HG02884 (cell line): ENCODE measurements around the gene S1PR2.
"Not testable (repeated sequence)": the region's sequence is repeated elsewhere in the genome, so short reads cannot be mapped to it uniquely, and the experiment has no call there.

Source experiments
- ATAC-seq: cut with Tn5 transposase; IDR thresholded peaks from one replicate; pipeline ENCODE4 v1.9.1; 2021; ENCODE audit warnings: mild to moderate bottlenecking, moderate library complexity; ENCODE audit not compliant: unreplicated experiment

Gene S1PR2

DNA sequence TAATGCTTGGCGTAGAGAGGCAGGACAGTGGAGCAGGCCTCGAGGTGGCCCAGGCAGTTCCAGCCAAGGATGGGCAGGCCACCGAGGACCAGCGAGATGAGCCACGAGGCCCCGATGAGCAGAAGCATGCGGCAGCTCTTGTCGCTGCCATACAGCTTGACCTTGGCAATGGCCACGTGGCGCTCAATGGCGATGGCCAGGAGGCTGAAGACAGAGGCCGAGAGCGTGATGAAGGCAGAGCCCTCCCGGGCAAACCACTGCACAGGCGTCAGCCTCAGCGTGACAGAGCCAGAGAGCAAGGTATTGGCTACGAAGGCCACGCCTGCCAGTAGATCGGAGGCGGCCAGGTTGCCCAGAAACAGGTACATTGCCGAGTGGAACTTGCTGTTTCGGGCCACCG is 6.8 kb downstream of the S1PR2 start:
- no peak for ATAC-seq

DNA sequence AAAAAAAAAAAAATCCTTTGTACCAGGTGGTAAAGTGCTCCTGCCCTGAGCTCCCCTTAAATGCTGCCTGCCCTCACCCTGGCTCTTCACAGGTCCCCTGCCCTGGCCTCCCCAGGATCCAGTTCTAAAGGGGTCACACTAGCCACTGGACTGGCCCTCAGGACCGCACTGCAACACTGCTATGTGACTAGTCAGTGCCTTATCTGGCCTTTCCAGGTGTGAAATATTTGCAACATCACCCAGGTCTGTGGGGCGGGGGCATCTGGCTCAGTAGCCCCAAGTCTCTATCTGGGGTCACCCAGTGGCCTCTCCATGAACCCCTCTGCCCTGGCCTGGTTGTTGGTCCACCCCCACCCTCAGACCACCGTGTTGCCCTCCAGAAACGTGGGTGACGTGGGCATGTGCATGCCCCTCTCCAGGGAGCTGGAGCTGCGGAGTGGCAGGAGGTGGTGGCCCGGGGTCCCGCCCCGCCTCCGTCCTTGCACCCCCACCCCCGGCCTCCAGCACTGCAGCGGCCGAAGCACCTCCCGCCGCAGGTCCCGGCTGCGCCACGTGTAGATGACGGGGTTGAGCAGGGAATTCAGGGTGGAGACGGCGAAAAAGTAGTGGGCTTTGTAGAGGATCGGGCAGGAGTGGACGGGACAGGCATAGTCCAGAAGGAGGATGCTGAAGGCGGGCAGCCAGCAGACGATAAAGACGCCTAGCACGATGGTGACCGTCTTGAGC is 7.5 kb downstream of the S1PR2 start:
- ATAC-seq, result no peak

DNA sequence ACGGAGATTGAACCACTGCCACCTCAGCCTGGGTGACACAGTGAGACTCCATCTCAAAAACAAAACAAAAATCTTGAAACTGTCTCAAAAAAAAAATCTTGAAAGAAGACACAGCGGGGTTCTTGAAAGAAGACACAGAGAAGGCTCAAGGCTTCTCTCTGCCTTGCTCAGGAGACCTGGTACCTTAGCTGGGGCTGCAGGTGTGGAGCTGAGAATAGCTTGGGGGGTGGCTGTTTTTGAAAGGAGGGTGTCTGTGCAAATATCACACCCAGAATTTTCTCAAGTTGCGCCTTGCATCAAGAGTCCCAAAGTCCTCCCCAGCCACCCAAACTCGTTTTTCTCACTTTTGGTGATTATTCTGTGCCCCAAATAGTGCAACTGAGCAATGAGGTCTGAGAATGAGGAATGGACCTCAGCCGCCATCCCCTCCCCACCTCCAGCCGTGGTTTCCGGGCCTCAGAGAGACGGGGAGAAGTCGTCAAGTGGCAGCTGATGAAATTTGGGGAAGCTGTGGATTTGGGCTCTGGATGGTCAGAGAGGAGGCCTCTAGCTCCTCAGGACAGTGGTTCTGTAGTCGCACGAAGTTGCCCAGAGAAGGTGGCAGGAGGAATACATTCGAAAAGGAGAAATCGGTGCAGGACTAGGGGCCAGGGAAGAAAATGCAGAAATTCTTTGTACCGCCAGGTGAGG is 8.8 kb downstream of the S1PR2 start:
- ATAC-seq, result no peak

DNA sequence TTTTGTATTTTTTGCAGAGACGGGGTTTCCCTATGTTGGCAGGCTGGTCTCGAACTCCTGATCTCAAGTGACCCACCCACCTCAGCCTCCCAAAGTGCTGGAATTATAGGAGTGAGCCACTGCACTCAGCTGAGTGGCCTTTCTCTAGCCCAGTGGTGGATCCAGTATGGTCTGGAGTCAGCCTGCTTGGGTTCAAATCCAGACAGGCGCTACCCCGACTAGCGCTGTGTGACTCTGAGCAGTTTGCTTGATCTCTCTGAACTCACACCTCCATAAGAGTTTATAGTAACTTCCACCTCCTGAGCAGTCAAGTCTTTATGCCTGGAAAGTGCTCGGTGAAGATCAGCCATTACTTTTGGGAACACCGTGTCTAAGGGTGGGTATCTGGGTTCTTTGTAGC is 10.4 kb downstream of the S1PR2 start:
- ATAC-seq, result no peak

DNA sequence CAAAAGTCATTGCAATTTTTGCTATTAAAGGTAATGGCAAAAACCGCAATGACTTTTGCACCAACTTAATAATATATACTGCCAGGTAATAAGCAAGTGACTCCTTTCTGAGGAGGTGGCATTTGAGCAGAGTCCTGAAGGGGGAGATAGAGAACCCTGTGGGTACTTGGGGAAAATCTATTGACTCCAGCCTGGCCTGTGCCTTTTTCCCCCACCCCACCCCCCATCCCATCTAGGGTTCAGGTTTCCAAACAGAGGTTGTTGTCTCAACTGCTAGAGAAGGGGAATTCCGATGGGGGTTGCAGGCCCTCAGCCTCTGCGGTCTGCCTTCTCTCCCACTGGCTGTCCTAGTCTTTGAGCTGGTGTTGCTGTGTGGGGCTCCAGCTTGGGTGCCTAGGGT is 11.5 kb downstream of the S1PR2 start:
- no peak for ATAC-seq

DNA sequence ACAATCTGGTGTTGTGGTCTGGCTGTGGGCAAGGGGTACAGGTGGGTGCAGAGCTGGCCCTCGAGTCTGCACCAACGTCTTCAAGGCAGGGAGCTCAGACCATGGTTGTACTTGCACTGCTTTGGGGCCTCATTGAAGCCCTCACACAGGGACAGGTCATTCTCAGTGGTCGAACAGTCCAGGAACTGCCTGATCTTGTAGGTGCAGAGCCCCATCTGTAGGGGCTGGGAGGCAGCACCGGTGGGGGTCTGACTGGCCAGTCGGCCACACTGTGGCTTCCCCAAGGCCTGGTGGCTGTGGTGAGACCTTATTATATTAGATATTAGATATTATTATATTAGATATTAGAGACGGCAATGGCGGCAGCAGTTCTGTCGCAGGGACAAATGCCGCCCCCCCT is 14.0 kb downstream of the S1PR2 start:
- ATAC-seq, result no peak

DNA sequence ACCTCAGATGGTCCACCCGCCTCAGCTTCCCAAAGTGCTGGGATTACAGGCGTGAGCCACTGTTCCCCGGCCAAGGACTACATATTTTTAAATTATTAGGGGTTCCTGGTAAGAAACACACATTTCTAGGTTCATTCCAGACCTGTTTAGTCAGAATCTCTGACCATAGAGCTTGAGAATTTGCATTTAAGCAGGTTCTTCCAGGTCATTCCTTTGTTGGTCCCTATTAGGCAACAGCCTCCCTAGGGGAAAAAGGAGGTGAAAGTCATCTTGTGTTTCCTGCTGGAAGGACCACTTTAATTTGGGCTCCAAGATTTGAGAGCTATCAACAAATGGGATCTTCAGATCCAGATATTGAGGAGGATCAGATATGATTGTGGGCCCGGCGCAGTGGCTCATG is 16.3 kb downstream of the S1PR2 start:
- ATAC-seq, result no peak

DNA sequence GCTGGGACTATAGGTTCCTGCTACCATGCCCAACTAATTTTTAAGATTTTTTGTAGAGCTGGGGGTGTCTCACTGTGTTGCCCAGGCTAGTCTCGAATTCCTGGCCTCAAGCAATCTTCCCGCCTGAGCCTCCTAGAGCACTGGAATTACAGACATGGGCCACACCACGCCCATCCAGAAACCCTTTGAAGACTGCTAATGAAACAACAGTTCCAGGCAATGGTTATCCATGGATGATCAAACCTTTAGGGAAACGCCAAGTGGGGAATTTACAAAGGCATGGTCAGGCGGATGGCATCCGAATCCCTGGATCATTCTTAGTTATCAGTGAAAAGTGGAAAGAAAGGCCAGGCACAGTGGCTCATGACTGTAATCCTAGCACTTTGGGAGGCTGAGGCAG is 19.4 kb downstream of the S1PR2 start:
- ATAC-seq, result no peak

DNA sequence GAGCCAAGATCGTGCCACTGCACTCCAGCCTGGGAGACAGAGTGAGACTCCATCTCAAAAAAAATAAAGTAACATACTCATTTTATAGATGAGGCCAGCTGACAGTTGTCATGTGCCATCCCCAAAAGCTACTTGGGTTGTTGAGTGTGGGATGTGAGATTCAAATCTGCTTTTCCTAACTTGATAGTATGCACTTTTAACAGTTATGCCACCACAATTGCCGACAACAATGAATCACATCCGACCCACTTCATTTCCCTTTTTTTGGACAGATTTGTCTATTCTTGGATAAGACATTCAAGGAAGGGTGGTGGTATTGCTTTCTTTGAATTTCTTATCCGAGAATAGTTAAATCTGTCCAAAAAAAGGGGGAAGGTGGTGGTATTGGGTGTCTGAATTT is 20.1 kb downstream of the S1PR2 start:
- ATAC-seq, result no peak

DNA sequence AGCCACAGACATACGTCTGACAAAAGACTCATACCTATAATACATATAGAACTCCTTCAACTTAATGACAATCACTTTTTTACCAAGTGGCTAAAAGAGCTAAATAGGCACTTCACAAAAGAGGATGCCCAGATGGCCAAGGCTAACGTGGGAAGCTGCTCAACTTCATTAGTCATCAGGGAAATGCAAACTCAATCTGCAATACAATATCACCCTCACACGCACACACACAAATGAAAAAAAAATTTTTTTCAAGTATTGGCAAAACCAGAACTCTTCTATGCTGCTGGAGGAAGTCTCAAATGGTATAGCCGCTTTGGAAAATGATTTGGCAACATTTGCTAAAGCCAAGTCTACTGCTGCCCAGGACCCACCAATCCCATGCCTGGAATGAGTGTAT is 21.8 kb downstream of the S1PR2 start:
- ATAC-seq, result no peak

DNA sequence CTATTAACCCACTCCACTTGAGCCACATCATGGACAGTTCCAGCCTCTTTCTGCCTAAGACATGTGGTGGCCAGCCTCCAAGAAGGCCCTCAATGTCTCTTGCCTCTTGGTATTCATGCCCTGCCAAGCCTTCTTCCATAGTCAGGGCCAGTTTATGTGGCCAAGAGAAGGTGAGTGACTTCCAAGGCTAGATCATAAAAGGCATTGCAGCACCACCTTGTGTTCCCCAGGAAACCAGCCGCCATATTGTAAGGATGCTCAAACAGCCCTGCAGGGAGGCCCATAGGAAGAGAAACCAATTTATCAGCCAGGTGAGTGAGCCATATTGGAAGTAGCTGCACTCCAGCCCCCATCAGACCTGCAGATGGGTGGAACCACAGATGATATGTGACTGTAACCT is 24.1 kb downstream of the S1PR2 start:
- no peak for ATAC-seq

DNA sequence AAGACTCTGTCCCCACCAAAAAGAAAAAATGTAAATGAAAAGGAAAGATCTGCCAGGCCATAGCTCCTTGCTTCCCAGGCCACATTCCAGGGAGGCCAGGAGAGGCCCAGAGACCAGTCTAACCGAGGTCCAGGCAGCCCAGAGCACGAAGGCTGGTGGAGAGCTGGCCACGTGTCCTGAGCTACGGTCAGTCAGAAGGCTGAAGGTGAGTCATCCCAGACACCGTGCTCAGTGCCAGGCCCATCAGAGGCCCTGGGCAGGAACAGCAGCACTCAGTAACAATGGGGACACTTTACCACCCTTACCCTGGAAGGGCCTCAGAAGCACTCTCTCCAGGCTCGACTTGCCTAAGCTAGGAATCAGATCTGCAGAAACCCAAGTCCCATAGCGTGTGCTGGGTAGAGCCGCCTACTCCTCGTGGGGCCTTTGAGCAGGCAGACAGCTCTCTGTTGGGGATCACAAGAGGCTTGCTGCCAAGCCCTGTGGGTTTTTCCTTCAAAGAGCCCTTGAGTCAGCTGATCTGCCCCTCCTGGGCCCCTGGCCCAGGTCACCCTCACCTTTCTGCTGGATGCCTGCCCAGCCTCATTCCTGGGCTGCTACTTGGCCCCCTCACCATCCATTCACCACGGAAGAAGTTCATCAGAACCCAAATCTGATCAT is 24.8 kb downstream of the S1PR2 start:
- ATAC-seq, result no peak

DNA sequence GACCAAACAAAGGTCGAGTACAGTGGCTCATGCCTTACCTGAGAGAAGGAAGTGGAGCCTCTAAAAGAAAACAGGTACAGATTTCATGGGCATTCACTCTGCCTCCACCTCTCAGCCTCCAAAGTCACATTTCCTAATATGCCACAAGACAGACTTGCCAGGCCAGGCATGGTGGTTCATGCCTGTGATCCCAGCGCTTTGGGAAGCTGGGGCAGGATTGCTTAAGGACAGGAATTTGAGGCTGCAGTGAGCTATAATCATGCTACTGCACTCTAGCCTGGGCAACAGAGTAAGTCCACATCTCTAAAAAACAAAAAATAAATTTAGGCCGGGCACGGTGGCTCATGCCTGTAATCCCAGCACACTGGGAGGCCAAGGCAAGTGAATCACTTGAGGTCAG is 25.5 kb downstream of the S1PR2 start:
- ATAC-seq, result no peak

DNA sequence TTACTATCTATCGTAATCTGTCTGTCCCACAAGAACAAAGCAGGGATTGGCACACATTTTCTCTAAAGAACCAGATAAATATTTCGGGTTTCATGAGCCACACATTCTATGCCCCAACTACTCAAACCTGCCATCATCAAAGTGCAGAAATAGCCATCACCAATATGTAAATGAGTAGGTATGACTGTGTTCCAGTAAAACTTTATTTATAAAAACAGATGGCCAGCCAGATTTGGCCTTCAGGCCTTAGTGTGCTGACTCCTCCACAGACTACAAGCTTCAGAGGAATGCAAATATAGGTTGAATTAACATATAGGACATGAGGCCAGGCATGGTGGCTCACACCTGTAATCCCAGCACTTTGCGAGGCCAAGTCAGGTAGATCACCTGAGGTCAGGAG is 27.4 kb downstream of the S1PR2 start:
- no peak for ATAC-seq

DNA sequence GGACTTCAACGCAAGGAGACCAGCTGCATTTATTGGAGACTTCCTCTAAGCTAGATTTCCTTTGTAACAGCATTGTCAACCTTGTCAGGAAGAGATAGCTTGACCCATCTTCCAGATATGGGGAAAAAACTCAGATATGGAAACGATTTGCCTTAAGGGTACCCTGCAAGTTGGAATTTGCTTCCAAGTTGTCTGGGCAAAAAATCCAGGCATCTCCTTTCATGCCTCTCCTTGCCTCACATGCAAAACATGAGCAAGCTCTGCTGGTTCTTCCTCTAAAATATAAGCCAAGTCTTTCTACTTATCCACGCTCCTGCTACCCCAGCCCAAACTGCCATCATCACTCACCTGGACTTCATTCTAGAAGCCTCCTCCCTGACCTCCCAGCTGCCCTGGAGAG is 30.0 kb downstream of the S1PR2 start:
- ATAC-seq, result no peak

DNA sequence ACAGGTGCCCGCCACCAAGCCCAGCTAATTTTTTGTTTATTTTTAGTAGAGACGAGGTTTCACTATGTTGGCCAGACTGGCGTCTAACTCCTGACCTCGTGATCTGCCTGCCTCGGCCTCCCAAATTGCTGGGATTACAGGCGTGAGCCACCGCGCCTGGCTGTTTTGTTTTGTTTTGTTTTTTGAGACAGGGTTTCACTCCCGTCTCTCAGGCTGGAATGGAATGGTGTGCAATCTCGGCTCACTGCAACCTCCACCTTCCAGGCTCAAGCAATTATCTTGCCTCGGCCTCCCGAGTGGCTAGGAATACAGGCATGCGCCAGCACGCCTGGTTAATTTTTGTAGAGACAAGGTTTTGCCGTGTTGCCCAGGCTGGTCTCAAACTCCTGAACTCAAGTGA is 31.0 kb downstream of the S1PR2 start:
- not testable (repeated sequence) for ATAC-seq

DNA sequence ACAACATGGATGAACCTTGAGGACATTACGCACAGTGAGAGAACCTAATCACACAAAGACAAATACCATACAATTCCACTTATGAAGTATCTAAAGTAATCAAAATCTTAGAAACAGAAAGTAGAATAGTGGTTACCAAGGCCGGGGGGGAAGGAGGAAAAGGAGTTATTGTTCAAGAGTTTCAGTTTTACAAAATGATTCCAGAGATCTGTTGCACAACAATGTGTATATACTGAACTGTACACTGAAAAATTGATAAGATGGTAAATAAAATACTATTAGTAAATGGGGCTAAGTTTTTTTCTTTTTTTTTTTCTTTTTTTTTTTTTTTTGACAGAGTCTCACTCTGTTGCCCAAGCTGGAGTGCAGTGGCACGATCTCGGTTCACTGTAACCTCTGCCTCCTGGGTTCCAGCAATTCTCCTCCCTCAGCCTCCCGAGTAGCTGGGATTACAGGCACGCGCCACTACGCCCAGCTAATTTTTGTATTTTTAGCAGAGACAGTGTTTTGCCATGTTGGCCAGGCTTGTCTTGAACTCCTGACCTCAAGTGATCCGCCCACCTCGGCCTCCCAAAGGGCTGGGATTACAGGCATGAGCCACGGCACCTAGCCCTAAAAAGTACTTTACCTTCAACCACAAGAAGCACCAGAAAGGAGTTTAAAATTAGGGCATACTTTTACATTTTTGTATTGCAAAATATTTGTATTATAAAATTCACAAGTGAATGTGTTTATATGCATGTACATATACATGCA is 32.1 kb downstream of the S1PR2 start:
- ATAC-seq, result not testable (repeated sequence)

DNA sequence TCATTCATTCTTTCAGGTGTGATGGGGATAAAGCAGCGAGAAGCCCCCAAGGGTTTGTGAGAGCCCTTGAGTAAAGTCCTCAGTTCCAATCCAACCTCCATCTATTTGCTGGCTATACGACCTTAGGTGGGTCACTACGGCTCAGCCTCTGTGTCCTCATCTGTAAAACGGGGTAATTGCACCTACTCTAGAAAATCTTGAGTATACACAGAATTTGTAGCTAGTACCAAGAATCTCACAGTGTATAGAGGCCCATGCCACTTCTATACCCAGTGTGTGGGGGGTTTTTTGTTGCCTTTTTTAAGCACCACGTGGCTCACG is 36.0 kb downstream of the S1PR2 start:
- peak; percentile 10 for ATAC-seq

DNA sequence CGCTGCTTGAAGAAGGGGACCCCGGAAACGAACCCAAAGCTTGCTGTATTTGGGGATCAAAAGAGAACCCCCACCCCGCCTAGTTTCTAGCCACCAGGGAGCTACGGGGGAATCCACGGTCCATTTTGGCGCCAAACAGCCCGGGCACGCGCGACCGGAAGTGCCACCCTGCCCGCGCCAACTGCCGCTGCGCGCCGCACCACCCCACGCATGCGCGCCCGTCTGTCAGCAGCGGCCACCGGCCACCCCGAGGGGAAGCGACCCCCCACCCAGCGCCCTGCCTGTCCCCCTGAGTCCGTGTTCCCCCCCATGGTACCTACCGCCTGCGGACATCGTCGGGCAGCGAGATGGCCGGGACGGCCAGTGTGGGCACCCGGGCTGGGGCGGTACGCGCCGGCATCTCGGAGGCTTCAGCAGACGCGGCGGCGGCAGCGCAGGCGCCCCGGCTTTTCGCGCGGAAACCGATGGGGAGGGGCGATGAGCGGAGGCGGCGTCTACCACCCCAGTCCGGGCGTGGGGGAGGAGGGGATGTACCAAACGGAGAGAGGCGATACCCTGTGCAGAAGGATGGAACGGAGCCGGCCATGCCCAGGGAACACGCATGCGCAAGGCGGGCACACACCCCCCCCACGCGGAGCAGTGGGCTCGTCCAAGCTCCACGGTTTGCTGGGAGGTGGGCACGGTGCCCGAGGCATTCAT is 36.5 kb downstream of the S1PR2 start, which contains the start of gene DNMT1:
DNMT1 (minus strand) TSS at position 454 of the 699 bp plus-strand sequence; CDS start at position 400, 54 bp downstream.
- ATAC-seq, result peak; percentile 63

DNA sequence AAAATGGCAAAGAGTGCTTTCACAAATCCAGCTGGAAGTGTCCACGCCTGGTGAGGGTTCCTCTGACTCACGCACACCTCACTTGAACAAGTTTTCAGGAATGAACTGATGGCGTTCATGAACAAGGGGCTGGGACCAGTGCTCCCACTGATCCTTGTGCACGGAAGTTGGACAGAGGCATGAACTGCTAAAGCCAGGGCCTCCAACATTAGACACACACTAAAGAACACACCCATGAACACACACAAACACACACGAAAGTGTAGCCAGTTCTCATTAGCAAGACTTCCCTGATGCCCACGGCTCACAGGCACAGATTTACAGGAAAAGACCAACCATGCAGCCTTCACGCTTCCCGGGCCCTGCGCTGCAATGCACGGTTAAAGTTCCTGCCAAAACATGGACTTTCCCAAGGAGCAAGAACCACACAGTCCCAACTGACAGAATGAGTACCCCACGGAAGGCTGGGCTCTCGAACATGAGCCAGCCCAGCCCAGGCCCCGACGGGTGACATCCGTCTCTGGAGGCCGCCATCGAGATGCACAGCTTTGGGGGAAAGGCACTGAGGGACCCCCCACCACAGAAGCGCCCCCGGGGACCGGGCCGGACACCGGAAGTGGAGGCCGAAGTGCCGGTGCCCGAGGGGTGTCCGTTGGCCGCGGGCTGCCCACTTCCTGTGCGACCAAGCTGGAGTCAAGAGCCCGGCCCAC is 37.2 kb downstream of the S1PR2 start:
- ATAC-seq, result no peak
